22Rv1 (cell line): Measurements from ENCODE around the gene DMBT1.

ENCODE experiments used
- H3K27ac ChIP-seq: fragments of 450-650 bp; 2 replicates; pipeline ENCODE4 v1.5.1; 2017
- ZFX ChIP-seq: fragments of 450-650 bp; IDR thresholded peaks from 2 replicates; pipeline ENCODE4 v1.6.1; 2017; ENCODE audit warnings: antibody characterized with exemption, borderline replicate concordance
- TF ChIP-seq, protein P1 (sequence below): fragments of 450-650 bp; IDR thresholded peaks from 2 replicates; pipeline ENCODE4 v1.5.1; 2017; ENCODE audit warnings: mild to moderate bottlenecking

The DMBT1 gene

DNA sequence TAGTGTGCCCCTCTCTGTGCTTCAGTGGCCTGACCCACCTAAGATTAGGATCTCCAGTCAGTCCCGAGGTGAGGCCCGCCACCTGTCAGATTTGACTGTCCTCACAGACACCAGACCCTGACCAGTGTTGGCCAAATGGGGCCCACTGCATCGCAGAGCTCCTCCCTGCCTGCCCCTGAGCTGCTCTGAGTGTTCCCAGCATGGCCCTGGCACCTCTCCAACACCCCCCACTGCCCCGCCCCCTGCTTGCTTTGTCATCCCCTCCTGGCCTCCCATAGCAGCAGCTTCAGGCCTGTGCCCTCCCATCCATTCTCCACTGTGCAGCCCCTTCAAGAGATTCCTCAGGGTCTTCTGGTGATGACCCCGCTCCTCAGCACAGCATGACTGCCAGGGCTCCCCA lies 71.5 kb downstream of the DMBT1 start:
- H3K27ac ChIP-seq, result no peak overlapping the region
- TF ChIP-seq, protein P1, sequence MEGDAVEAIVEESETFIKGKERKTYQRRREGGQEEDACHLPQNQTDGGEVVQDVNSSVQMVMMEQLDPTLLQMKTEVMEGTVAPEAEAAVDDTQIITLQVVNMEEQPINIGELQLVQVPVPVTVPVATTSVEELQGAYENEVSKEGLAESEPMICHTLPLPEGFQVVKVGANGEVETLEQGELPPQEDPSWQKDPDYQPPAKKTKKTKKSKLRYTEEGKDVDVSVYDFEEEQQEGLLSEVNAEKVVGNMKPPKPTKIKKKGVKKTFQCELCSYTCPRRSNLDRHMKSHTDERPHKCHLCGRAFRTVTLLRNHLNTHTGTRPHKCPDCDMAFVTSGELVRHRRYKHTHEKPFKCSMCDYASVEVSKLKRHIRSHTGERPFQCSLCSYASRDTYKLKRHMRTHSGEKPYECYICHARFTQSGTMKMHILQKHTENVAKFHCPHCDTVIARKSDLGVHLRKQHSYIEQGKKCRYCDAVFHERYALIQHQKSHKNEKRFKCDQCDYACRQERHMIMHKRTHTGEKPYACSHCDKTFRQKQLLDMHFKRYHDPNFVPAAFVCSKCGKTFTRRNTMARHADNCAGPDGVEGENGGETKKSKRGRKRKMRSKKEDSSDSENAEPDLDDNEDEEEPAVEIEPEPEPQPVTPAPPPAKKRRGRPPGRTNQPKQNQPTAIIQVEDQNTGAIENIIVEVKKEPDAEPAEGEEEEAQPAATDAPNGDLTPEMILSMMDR, result no peak
- TF ChIP-seq ZFX, result no peak

DNA sequence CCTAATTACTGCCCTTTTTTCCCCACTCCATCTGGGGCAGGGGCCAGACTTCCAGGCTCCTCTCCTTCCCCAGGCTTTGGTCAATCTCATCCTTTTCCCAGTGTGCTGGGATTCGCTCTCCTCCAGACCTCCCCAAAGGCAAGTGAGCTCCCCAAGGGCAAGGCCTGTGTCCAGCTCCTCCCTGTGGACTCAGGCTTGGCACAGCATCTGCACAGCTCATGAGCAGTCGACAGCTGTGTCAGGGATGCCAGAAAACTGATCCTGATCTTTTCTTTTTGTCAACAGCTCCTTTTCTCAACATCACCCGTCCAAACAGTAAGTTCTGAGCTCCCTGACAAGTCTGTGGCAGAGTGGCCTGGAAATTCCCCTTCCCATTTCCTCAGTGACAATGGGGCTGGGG lies 72.0 kb downstream of the DMBT1 start:
- H3K27ac ChIP-seq, result no peak overlapping the region
- TF ChIP-seq, protein P1, result no peak
- no peak for TF ChIP-seq ZFX

DNA sequence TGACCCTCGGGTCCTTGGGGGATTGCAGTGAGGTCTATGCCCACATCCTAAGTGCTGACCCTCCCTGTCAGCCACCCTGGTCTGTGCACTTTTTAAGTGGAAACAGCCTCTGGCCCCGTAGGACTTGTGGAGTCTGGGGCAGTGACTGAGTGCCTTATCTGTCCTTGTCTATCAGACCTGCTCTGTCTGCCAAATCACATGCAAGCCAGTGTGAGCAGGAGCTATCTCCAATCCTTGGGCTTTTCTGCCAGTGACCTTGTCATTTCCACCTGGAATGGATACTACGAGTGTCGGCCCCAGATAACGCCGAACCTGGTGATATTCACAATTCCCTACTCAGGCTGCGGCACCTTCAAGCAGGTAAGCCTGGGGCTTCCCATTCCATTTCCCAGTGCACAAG lies 76.4 kb downstream of the DMBT1 start:
- TF ChIP-seq ZFX, result no peak
- TF ChIP-seq, protein P1, result no peak

DNA sequence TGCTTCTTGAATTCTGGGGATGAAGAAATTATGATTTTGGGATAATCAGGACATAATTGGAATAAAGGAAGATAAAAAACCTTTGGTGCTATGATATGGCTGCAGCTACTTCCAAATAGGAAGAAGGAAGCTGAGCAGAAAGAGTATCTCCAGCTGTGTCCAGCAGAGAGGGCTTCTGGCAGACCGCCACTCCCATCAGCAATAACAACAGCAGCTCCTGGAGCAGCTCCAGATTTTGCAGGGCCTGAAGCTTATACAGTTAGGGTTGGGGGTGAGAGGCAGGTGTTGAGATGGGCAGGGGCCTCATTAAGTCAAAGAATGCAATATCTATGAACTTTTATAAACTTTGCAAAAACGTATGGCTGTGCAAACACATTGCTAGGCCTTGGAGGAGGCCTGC lies 76.8 kb downstream of the DMBT1 start:
- no peak overlapping the region for H3K27ac ChIP-seq
- TF ChIP-seq, protein P1, result no peak
- TF ChIP-seq ZFX, result no peak

More for the DNA sequence above, 76.4 kb downstream of the DMBT1 start:
- no peak overlapping the region for H3K27ac ChIP-seq

DNA sequence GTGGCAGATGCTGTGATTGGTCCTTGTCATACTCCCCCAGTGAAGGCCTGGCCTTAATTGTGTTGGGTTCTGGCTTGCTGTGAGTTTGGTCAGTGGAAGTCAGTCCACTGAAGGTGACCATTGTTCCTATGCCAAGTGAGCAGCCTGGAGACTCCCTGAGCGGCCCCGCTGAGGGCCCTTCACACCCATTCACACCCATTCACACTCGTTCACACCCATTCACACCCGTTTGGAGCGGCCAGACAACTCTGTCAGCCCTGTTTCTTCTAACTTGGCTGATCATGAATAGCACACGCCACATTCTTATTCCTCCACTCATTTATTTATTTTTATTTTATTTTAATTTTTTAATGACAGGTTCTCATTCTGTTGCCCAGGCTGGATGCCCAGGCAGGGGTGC lies 77.6 kb downstream of the DMBT1 start:
- no peak overlapping the region for H3K27ac ChIP-seq
- no peak for TF ChIP-seq ZFX
- TF ChIP-seq, protein P1, result no peak

DNA sequence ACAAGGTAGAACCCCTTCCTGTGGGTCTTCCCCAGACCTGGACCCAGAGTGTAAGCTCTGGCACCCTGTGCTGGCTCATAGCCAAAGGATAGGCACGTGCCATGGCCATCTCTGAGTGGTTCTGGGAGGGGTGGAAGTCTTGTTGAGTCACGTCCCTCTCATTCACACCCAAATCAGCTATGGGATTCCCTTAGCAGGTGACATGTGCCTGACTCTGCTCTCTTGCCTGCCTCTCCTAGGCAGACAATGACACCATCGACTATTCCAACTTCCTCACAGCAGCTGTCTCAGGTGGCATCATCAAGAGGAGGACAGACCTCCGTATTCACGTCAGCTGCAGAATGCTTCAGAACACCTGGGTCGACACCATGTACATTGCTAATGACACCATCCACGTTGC lies 79.2 kb downstream of the DMBT1 start:
- TF ChIP-seq ZFX, result no peak
- TF ChIP-seq, protein P1, result no peak

DNA sequence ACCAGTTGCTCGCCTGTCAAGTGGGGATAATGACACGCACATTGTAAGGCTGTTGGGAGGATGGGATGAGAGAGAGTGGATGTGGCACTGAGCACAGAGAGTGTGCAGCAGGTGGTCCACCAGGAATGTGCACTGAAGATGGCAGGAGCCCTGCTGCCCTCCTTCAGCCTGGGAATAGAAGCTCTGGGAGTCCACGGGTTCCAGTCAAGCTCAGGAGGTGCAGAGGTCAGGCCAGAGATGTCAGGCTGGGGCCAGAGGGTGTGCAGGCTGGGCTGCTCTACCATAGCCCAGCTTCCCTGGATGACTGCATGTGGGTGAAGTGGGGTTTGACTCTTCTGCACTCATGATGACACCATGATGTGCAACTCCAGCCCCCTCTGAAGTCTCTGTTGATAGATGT lies 80.4 kb downstream of the DMBT1 start:
- TF ChIP-seq ZFX, result no peak
- TF ChIP-seq, protein P1, result no peak
- no peak overlapping the region for H3K27ac ChIP-seq

More for the DNA sequence above, 79.2 kb downstream of the DMBT1 start:
- no peak overlapping the region for H3K27ac ChIP-seq
